Measurements from ENCODE around the gene GRAP2.
"Not testable (repeated sequence)": the region's sequence is repeated elsewhere in the genome, so short reads cannot be mapped to it uniquely, and the experiment has no call there.

The GRAP2 gene

GRCh38 chr22:39965748-39966147, 64.9 kb downstream of the GRAP2 start:
- DNase-seq (ENCODE audit: low read depth): no peak

GRCh38 chr22:39966470-39966869, 65.6 kb downstream of the GRAP2 start:
- no peak for DNase-seq (ENCODE audit: low read depth)

- DNase-seq (ENCODE audit: low read depth): no peak
Measured at GRCh38 chr22:39967103-39967829, 66.4 kb downstream of the GRAP2 start.

- DNase-seq (ENCODE audit: low read depth): no peak
Measured at GRCh38 chr22:39967996-39968972, 67.4 kb downstream of the GRAP2 start.

- DNase-seq (ENCODE audit: low read depth): no peak
Measured at GRCh38 chr22:39970742-39971141, 69.9 kb downstream of the GRAP2 start.

GRCh38 chr22:39972641-39973040, 71.8 kb downstream of the GRAP2 start:
- no peak for DNase-seq (ENCODE audit: low read depth)

- DNase-seq (ENCODE audit: low read depth): no peak
Measured at GRCh38 chr22:39973656-39974055, 72.8 kb downstream of the GRAP2 start.

GRCh38 chr22:39974065-39974464, 73.2 kb downstream of the GRAP2 start:
- DNase-seq (ENCODE audit: low read depth): no peak

GRCh38 chr22:39979048-39979447, 78.2 kb downstream of the GRAP2 start:
- no peak for DNase-seq (ENCODE audit: low read depth)

GRCh38 chr22:39979458-39979857, 78.6 kb downstream of the GRAP2 start:
- no peak for DNase-seq (ENCODE audit: low read depth)

GRCh38 chr22:39980596-39980995, 79.7 kb downstream of the GRAP2 start:
- no peak for DNase-seq (ENCODE audit: low read depth)

GRCh38 chr22:39983346-39983745, 82.5 kb downstream of the GRAP2 start:
- no peak for DNase-seq (ENCODE audit: low read depth)

GRCh38 chr22:39984006-39984405, 83.1 kb downstream of the GRAP2 start:
- DNase-seq (ENCODE audit: low read depth): no peak

GRCh38 chr22:39984746-39985145, 83.9 kb downstream of the GRAP2 start:
- DNase-seq (ENCODE audit: low read depth): no peak

- DNase-seq (ENCODE audit: low read depth): no peak
Measured at GRCh38 chr22:39985383-39986035, 84.6 kb downstream of the GRAP2 start.

GRCh38 chr22:39988386-39989114, 87.7 kb downstream of the GRAP2 start:
- no peak for DNase-seq (ENCODE audit: low read depth)

GRCh38 chr22:39989633-39990032, 88.7 kb downstream of the GRAP2 start:
- no peak for DNase-seq (ENCODE audit: low read depth)

- DNase-seq (ENCODE audit: low read depth): no peak
Measured at GRCh38 chr22:39990686-39991085, 89.8 kb downstream of the GRAP2 start.

GRCh38 chr22:39991159-39991860, 90.4 kb downstream of the GRAP2 start:
- no peak for DNase-seq (ENCODE audit: low read depth)

- no peak for DNase-seq (ENCODE audit: low read depth)
Measured at GRCh38 chr22:39992088-39992826, 91.4 kb downstream of the GRAP2 start.

- not testable (repeated sequence) for DNase-seq (ENCODE audit: low read depth)
Measured at GRCh38 chr22:39992894-39993293, 92.0 kb downstream of the GRAP2 start.
